Large intestine (tissue), 3 donors: Measurements from ENCODE around the gene PLN. TPM values are rescaled to one million over a fixed set of nuclear protein-coding genes. Genes with fewer than 3 reads are reported as not detected.

Experiments used
- DNase-seq, 2 donors: peaks; one replicate each; pipeline versions ENCODE4 v3.0.0 to v3.0.0-alpha.2; 2013
- H3K27ac ChIP-seq: one replicate; pipeline ENCODE4 v1.5.1; 2013; ENCODE audit warnings: low read length
- H3K27me3 ChIP-seq: 2 replicates; pipeline ENCODE4 v1.6.1; 2013; ENCODE audit warnings: low read length; ENCODE audit not compliant: control insufficient read depth, insufficient read depth
- H3K36me3 ChIP-seq: 2 replicates; pipeline ENCODE4 v1.6.1; 2013; ENCODE audit warnings: low read length; ENCODE audit not compliant: control insufficient read depth, insufficient read depth
- H3K4me1 ChIP-seq: one replicate; pipeline ENCODE4 v1.6.1; 2013; ENCODE audit warnings: low read length; ENCODE audit not compliant: control insufficient read depth, insufficient read depth
- H3K4me3 ChIP-seq: one replicate; pipeline ENCODE4 v1.5.1; 2013; ENCODE audit warnings: low read length
- H3K9me3 ChIP-seq: one replicate; pipeline ENCODE4 v1.6.1; 2013; ENCODE audit warnings: mild to moderate bottlenecking, low read depth, low read length, moderate library complexity; ENCODE audit not compliant: control insufficient read depth
- WGBS: methylation state at CpG from one replicate; pipeline ENCODE4 v1.1.5; 2013; ENCODE audit warnings: low lambda C conversion rate; ENCODE audit not compliant: insufficient coverage; 5-methylcytosine and 5-hydroxymethylcytosine counted together
- polyA plus RNA-seq: library from polyadenylated mRNA; unstranded; fragments of 120-200 nt; gene quantifications from one replicate; pipeline ENCODE4 v1.2.1, GENCODE V29; 2013

Gene PLN
- polyA plus RNA-seq, 1 donor: 18.4 TPM

- Histone ChIP-seq H3K27ac (no peak overlapping the region), H3K4me1 (no peaks in the 10 kb centered on the region), H3K9me3 (no peaks in the 10 kb centered on the region)
Observed at GRCh38 chr6:118554698-118555097, 6.6 kb downstream of the PLN start.

GRCh38 chr6:118558464-118559217 is 10.5 kb downstream of the PLN start:
- Histone ChIP-seq H3K27ac (no peak overlapping the region), H3K4me3 (no peak overlapping the region), H3K36me3 (no peaks in the 10 kb centered on the region), H3K27me3 (no peaks in the 10 kb centered on the region), H3K4me1 (no peaks in the 10 kb centered on the region), H3K9me3 (no peaks in the 10 kb centered on the region)
- 100% methylated on average over 2 of the region's 6 CpGs for WGBS
- DNase-seq: no peak

More at GRCh38 chr6:118554698-118555097, 6.6 kb downstream of the PLN start:
- Histone ChIP-seq H3K4me3 (no peak overlapping the region), H3K36me3 (no peaks in the 10 kb centered on the region), H3K27me3 (no peaks in the 10 kb centered on the region)
- WGBS: 75% methylated on average over 1 of the region's 1 CpG
- DNase-seq: no peak

- Histone ChIP-seq H3K27ac (no peak overlapping the region), H3K4me1 (no peaks in the 10 kb centered on the region)
Observed at GRCh38 chr6:118559659-118560058, 11.6 kb downstream of the PLN start.

GRCh38 chr6:118562248-118562647 is 14.2 kb downstream of the PLN start:
- no peaks in the 10 kb centered on the region for H3K27me3 ChIP-seq
- WGBS: 89% methylated on average over 1 of the region's 1 CpG
- no peaks in the 10 kb centered on the region for H3K4me1 ChIP-seq
- H3K9me3 ChIP-seq: no peaks in the 10 kb centered on the region
- DNase-seq: no peak
- H3K27ac ChIP-seq: no peak overlapping the region
- H3K36me3 ChIP-seq: no peaks in the 10 kb centered on the region
- H3K4me3 ChIP-seq: no peak overlapping the region

More at GRCh38 chr6:118559659-118560058, 11.6 kb downstream of the PLN start:
- no peak overlapping the region for H3K4me3 ChIP-seq
- DNase-seq: no peak
- no peaks in the 10 kb centered on the region for H3K36me3 ChIP-seq
- H3K27me3 ChIP-seq: no peaks in the 10 kb centered on the region
- no peaks in the 10 kb centered on the region for H3K9me3 ChIP-seq

GRCh38 chr6:118562959-118563358 is 14.9 kb downstream of the PLN start:
- Histone ChIP-seq H3K27me3 (no peaks in the 10 kb centered on the region), H3K36me3 (no peaks in the 10 kb centered on the region), H3K4me1 (no peaks in the 10 kb centered on the region), H3K27ac (no peak overlapping the region), H3K4me3 (no peak overlapping the region), H3K9me3 (no peaks in the 10 kb centered on the region)
- WGBS: no CpG with 5 or more reads among the region's 1 CpG
- DNase-seq: no peak

GRCh38 chr6:118565311-118565960 is 17.3 kb downstream of the PLN start:
- 68% methylated on average over 2 of the region's 5 CpGs for WGBS
- Histone ChIP-seq H3K9me3 (no peaks in the 10 kb centered on the region), H3K4me3 (no peak overlapping the region), H3K27ac (no peak overlapping the region), H3K4me1 (no peaks in the 10 kb centered on the region), H3K27me3 (no peaks in the 10 kb centered on the region), H3K36me3 (no peaks in the 10 kb centered on the region)
- DNase-seq: peak; percentile 27

GRCh38 chr6:118567974-118568373 is 19.9 kb downstream of the PLN start:
- no peaks in the 10 kb centered on the region for H3K27me3 ChIP-seq
- H3K4me1 ChIP-seq: no peaks in the 10 kb centered on the region

GRCh38 chr6:118569498-118569897 is 21.4 kb downstream of the PLN start:
- Histone ChIP-seq H3K4me1 (no peaks in the 10 kb centered on the region), H3K27ac (no peak overlapping the region), H3K36me3 (no peaks in the 10 kb centered on the region), H3K4me3 (no peak overlapping the region), H3K9me3 (peaks cover 2% of the 10 kb centered on the region), H3K27me3 (no peaks in the 10 kb centered on the region)
- no CpG with 5 or more reads among the region's 1 CpG for WGBS
- DNase-seq: no peak

More at GRCh38 chr6:118567974-118568373, 19.9 kb downstream of the PLN start:
- no peaks in the 10 kb centered on the region for H3K9me3 ChIP-seq
- H3K27ac ChIP-seq: no peak overlapping the region
- no peak overlapping the region for H3K4me3 ChIP-seq
- no peak for DNase-seq
- no CpG with 5 or more reads among the region's 3 CpGs for WGBS
- H3K36me3 ChIP-seq: no peaks in the 10 kb centered on the region

GRCh38 chr6:118571121-118571520 is 23.0 kb downstream of the PLN start:
- Histone ChIP-seq H3K36me3 (no peaks in the 10 kb centered on the region), H3K4me3 (no peak overlapping the region), H3K27ac (no peak overlapping the region), H3K27me3 (no peaks in the 10 kb centered on the region), H3K4me1 (no peaks in the 10 kb centered on the region), H3K9me3 (peaks cover 5% of the 10 kb centered on the region)
- 100% methylated on average over 2 of the region's 2 CpGs for WGBS
- no peak for DNase-seq

GRCh38 chr6:118574051-118574865 is 26.2 kb downstream of the PLN start:
- H3K4me3 ChIP-seq: no peak overlapping the region
- no peaks in the 10 kb centered on the region for H3K4me1 ChIP-seq
- H3K27ac ChIP-seq: no peak overlapping the region
- WGBS: 100% methylated on average over 3 of the region's 13 CpGs
- H3K36me3 ChIP-seq: no peaks in the 10 kb centered on the region
- H3K27me3 ChIP-seq: no peaks in the 10 kb centered on the region
- peaks cover 12% of the 10 kb centered on the region for H3K9me3 ChIP-seq
- no peak for DNase-seq
